Kidney (tissue), 14 donors: ENCODE measurements around the gene ZP3. TPM values are rescaled to one million over a fixed set of nuclear protein-coding genes. Genes with fewer than 3 reads are reported as not detected.

Source experiments
- DNase-seq, 5 donors: peaks; one replicate each; pipeline ENCODE4 v3.0.0-alpha.2; 2013 to 2020
- FAIRE-seq: peaks from 2 replicates; lab custom pipeline; 2012; peaks lifted over from hg19 to GRCh38; lab: Jason Lieb, UNC
- H3K27ac ChIP-seq, 2 donors: one replicate each; pipeline ENCODE4 v1.7.0; 2013; ENCODE audit warnings: low read depth in 2 of 2, low read length in 2 of 2, inconsistent platforms in 1 of 2
- H3K27me3 ChIP-seq: one replicate; pipeline ENCODE4 v1.7.1; 2013; ENCODE audit warnings: low read length, inconsistent platforms; ENCODE audit not compliant: control insufficient read depth, insufficient read depth
- H3K36me3 ChIP-seq, 3 donors: one replicate each; pipeline versions ENCODE4 v1.7.0 to v1.7.1; 2013; ENCODE audit warnings: low read length in 3 of 3, control low read depth in 1 of 3, inconsistent platforms in 1 of 3; ENCODE audit not compliant: insufficient read depth in 3 of 3, control insufficient read depth in 2 of 3
- H3K4me1 ChIP-seq, 3 donors: one replicate each; pipeline versions ENCODE4 v1.7.0 to v1.7.1; 2013; ENCODE audit warnings: low read length in 3 of 3, inconsistent platforms in 1 of 3, low read depth in 1 of 3; ENCODE audit not compliant: control insufficient read depth in 2 of 3, insufficient read depth in 2 of 3
- H3K4me3 ChIP-seq, 3 donors: one replicate each; pipeline versions ENCODE4 v1.7.0 to v1.8.1; 2013; ENCODE audit warnings: low read length in 3 of 3, control low read depth in 1 of 3, inconsistent platforms in 1 of 3
- H3K9ac ChIP-seq, 3 donors: one replicate each; pipeline versions ENCODE4 v1.7.0 to v1.7.1; 2013; ENCODE audit warnings: low read length in 3 of 3, control low read depth in 1 of 3, inconsistent platforms in 1 of 3
- H3K9me3 ChIP-seq, 3 donors: one replicate each; pipeline versions ENCODE4 v1.7.0 to v1.7.1; 2013; ENCODE audit warnings: low read length in 3 of 3, control low read depth in 1 of 3, inconsistent platforms in 1 of 3; ENCODE audit not compliant: control insufficient read depth in 2 of 3, insufficient read depth in 1 of 3
- intact Hi-C: fragments of 100-400 bp; cut with DNase I; formaldehyde crosslinking; loops from one replicate; pipeline ENCODE4 v1.11.1; 2022
- polyA plus RNA-seq: library from polyadenylated mRNA; stranded (reverse); fragments of 350-450 nt; fragmentation: Illumina TruSeq; extraction: RNeasy Lipid Tissue Mini Kit (QIAGEN cat#74804); gene quantifications from one replicate; pipeline ENCODE4 v1.2.3, GENCODE V29; 2014; ENCODE audit warnings: low read depth, low replicate concordance; ENCODE audit not compliant: insufficient read depth
- total RNA-seq: library from RNA; stranded (reverse); fragmentation: NEBNext Ultra II Directional; extraction: Animal tissue kit (Norgen Biotek cat#: 25700); gene quantifications from one replicate; pipeline ENCODE4 v1.2.1, GENCODE V29; 2021
- TF ChIP-seq, protein P1 (sequence below): IDR thresholded peaks from 3 replicates; pipeline ENCODE4 v1.5.1; 2012; ENCODE audit warnings: mild to moderate bottlenecking, moderate library complexity, borderline replicate concordance; ENCODE audit not compliant: insufficient read depth; ENCODE audit errors: extremely low read depth
- donor health status: control.
- donor health status: control.
- donor health status: control.
- donor health status: control.
- donor health status: control.
- donor health status: DM: yes; HTN: yes; CAD: no.
- donor health status: Normal renal cell carcinoma (clear cell type).

ZP3 gene
- total and polyA plus RNA-seq, 2 donors from 2014 or later: 2.8 to 17.5 TPM

DNA sequence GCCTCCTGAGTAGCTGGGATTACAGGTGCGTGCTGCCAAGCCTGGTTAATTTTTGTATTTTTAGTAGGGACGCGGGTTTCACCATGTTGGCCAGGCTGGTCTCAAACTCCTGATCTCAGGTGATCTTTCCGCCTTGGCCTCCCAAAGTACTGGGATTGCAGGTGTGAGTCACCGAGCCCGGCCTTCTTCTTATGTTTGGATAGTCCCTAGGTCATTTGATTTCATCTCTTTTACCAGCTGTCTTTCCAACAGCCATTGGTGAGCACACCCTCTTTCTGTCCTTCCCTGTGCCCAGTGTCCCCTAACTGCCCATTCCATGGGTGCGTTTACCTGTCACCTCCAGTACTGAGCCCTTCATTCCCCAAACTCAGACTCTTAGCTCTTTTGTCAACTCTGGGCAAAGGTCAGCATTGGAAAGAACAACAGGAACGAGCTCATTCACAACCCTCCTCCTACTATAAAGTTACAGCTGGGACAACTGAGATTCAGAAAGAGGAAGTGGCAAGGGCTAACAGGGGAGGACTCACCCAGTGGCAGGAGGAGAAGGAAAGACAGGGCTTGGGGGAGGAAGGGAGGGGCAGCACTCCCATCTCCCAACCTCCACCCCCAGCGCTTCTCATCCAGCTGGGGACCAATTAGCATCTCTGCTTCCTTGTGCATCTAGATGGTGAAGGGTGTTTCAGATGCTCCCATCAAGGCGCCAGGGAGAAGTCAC lies 20.8 kb upstream of the ZP3 start:
- intact Hi-C loops: no loop called here
- Histone ChIP-seq H3K9me3 (no peaks in the 10 kb centered on the region), H3K27ac (no peak overlapping the region), H3K4me1 (no peaks in the 10 kb centered on the region), H3K27me3 (no peaks in the 10 kb centered on the region), H3K36me3 (no peaks in the 10 kb centered on the region), H3K4me3 (no peak overlapping the region), H3K9ac (no peak overlapping the region)
- FAIRE-seq: no peak
- TF ChIP-seq, protein P1, sequence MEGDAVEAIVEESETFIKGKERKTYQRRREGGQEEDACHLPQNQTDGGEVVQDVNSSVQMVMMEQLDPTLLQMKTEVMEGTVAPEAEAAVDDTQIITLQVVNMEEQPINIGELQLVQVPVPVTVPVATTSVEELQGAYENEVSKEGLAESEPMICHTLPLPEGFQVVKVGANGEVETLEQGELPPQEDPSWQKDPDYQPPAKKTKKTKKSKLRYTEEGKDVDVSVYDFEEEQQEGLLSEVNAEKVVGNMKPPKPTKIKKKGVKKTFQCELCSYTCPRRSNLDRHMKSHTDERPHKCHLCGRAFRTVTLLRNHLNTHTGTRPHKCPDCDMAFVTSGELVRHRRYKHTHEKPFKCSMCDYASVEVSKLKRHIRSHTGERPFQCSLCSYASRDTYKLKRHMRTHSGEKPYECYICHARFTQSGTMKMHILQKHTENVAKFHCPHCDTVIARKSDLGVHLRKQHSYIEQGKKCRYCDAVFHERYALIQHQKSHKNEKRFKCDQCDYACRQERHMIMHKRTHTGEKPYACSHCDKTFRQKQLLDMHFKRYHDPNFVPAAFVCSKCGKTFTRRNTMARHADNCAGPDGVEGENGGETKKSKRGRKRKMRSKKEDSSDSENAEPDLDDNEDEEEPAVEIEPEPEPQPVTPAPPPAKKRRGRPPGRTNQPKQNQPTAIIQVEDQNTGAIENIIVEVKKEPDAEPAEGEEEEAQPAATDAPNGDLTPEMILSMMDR: no peak
- DNase-seq: no peak

DNA sequence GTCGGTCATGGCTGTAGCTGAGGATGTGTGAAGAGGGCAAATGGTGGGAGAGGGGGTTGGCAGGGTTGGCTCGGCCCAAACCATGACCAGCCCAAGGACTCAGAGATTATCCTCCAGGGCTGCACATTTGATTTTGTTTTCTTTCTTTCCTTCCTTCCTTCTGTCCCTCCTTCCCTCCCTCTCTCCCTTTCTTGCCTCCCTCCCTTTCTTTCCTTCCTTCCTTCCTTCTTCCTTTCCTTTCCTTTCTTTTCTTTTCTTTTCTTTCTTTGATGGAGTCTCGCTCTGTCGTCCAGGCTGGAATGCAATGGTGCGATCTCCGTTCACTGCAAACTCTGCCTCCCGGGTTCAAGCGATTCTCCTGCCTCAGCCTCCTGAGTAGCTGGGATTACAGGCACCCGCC lies 19.0 kb upstream of the ZP3 start:
- no peak overlapping the region for H3K9ac ChIP-seq
- H3K9me3 ChIP-seq: no peaks in the 10 kb centered on the region
- H3K4me1 ChIP-seq: no peaks in the 10 kb centered on the region
- DNase-seq (no peak), FAIRE-seq (no peak)
- TF ChIP-seq, protein P1: no peak
- intact Hi-C loops: no loop called here
- H3K27ac ChIP-seq: no peak overlapping the region
- H3K27me3 ChIP-seq: no peaks in the 10 kb centered on the region
- no peak overlapping the region for H3K4me3 ChIP-seq
- H3K36me3 ChIP-seq: no peaks in the 10 kb centered on the region

DNA sequence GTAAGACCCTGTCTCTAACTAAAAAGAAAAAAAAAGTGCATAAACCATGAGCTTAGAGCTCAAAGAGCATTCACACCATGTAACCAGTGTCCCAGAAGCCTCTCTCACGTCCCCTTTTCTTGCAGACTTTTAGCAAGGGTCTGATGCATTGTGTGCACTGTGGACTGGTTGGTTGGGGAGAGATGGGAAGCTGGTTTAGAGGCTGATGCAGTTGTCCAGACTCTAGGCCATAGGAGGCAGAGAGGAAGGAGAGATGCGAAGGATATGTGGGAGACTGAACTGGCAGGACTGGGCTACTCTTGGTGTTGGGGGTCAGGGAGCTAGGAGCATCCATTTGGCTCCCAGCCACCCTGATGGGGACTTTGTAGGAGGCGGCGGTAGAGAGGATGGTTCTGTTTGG lies 17.0 kb upstream of the ZP3 start:
- no peaks in the 10 kb centered on the region for H3K9me3 ChIP-seq
- H3K27me3 ChIP-seq: no peaks in the 10 kb centered on the region
- no peaks in the 10 kb centered on the region for H3K36me3 ChIP-seq
- FAIRE-seq (no peak), DNase-seq (no peak)
- no peaks in the 10 kb centered on the region for H3K4me1 ChIP-seq
- no peak overlapping the region for H3K27ac ChIP-seq
- intact Hi-C loops: no loop called here
- H3K4me3 ChIP-seq: no peak overlapping the region
- H3K9ac ChIP-seq: no peak overlapping the region
- TF ChIP-seq, protein P1: no peak

DNA sequence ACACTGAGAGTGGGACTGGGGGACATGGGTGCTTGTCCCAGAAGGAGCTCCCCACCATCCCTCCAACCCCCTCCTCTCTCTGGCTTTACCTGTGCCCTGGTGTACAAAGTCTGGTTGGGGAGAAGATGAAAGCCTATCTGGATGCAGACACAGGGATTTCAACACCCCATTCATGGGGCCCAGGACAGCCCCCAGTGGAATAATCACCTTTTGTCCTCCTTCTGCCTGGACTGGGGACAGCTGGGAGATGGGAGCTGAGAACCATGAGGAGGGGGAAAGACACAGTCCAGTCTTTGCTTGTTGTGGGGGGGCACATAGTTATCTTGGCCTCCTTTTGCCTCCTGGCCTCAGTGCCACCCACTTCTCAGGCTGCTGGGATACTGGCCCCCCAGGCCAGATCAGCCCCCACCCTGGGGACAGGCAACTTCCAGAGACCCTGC lies 16.6 kb upstream of the ZP3 start:
- TF ChIP-seq, protein P1: no peak
- FAIRE-seq: no peak
- DNase-seq: no peak
- no peak overlapping the region for H3K27ac ChIP-seq
- H3K4me3 ChIP-seq: no peak overlapping the region
- intact Hi-C loops: no loop called here
- H3K4me1 ChIP-seq: no peaks in the 10 kb centered on the region
- H3K27me3 ChIP-seq: no peaks in the 10 kb centered on the region
- H3K9ac ChIP-seq: no peak overlapping the region
- no peaks in the 10 kb centered on the region for H3K9me3 ChIP-seq
- H3K36me3 ChIP-seq: no peaks in the 10 kb centered on the region
